ENCODE measurements around the gene ADK.

ADK gene

DNA sequence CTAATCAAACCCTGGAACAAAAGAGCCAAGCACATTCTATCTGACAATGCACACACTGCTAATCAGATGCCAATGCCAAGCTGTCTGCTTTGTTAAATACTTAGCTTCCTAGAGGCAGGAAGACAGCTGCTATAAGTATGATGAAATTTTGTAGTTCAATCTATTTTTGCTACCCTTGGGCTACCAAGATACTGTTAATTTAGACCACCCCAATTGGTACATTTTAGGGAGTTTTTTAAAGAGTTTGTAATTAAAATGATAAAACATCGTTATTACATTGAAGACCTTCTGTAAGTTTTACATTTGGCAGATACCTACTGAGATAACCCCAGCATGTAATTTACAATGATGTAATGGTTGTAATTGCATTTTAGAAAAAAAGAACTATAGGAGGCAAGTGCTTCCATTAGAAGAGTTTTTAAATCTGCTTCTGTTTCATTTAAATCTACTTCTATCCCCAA, 268.5 kb downstream of the ADK start:
- H3K4me3 ChIP-seq (replicated peaks; ENCODE audit: insufficient read depth, low read length), result no peak overlapping the region
- no peak for DNase-seq (ENCODE audit: low read depth in 1 of 2, low spot score in 1 of 2)

DNA sequence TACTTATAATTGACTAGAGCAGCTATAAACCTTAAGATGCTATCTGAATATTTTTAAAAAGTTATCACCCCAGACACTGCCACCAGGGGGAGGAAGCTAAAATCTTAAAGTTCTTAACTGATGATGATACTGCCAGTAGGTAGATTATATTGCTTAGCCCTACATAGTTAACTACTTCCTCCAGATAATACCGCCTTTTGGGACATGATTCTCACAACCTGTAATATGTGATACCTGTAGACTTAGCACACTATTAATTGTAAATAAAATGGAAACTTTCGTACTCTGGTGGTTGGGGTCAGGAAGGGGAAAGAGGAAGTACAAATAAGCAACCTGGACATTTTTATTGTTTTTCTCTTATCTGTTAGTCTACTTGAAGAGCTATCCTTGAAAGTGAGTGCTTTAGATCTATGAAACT, 268.9 kb downstream of the ADK start:
- Histone ChIP-seq H3K27me3 (ENCODE audit: insufficient read depth, poor library complexity, severe bottlenecking) (no peaks in the 10 kb centered on the region), H3K27ac (replicated peaks) (no peak overlapping the region), H3K4me3 (replicated peaks; ENCODE audit: insufficient read depth, low read length) (no peak overlapping the region)
- TF ChIP-seq GABPA (IDR thresholded peaks at IDR 0.05; ENCODE audit: low read depth) (no peak), POLR2AphosphoS5 (IDR thresholded peaks at IDR 0.05; ENCODE audit: low read depth) (no peak), SPI1 (IDR thresholded peaks at IDR 0.05; ENCODE audit: borderline replicate concordance, low read depth) (0 out of 2 replicates have a peak, but pooled peaks have one; percentile 6)
- TF ChIP-seq, protein P1, sequence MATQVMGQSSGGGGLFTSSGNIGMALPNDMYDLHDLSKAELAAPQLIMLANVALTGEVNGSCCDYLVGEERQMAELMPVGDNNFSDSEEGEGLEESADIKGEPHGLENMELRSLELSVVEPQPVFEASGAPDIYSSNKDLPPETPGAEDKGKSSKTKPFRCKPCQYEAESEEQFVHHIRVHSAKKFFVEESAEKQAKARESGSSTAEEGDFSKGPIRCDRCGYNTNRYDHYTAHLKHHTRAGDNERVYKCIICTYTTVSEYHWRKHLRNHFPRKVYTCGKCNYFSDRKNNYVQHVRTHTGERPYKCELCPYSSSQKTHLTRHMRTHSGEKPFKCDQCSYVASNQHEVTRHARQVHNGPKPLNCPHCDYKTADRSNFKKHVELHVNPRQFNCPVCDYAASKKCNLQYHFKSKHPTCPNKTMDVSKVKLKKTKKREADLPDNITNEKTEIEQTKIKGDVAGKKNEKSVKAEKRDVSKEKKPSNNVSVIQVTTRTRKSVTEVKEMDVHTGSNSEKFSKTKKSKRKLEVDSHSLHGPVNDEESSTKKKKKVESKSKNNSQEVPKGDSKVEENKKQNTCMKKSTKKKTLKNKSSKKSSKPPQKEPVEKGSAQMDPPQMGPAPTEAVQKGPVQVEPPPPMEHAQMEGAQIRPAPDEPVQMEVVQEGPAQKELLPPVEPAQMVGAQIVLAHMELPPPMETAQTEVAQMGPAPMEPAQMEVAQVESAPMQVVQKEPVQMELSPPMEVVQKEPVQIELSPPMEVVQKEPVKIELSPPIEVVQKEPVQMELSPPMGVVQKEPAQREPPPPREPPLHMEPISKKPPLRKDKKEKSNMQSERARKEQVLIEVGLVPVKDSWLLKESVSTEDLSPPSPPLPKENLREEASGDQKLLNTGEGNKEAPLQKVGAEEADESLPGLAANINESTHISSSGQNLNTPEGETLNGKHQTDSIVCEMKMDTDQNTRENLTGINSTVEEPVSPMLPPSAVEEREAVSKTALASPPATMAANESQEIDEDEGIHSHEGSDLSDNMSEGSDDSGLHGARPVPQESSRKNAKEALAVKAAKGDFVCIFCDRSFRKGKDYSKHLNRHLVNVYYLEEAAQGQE (IDR thresholded peaks at IDR 0.05; ENCODE audit: insufficient replicate concordance, low read depth), result no peak
- TF ChIP-seq, protein P2, sequence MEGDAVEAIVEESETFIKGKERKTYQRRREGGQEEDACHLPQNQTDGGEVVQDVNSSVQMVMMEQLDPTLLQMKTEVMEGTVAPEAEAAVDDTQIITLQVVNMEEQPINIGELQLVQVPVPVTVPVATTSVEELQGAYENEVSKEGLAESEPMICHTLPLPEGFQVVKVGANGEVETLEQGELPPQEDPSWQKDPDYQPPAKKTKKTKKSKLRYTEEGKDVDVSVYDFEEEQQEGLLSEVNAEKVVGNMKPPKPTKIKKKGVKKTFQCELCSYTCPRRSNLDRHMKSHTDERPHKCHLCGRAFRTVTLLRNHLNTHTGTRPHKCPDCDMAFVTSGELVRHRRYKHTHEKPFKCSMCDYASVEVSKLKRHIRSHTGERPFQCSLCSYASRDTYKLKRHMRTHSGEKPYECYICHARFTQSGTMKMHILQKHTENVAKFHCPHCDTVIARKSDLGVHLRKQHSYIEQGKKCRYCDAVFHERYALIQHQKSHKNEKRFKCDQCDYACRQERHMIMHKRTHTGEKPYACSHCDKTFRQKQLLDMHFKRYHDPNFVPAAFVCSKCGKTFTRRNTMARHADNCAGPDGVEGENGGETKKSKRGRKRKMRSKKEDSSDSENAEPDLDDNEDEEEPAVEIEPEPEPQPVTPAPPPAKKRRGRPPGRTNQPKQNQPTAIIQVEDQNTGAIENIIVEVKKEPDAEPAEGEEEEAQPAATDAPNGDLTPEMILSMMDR (IDR thresholded peaks at IDR 0.05; ENCODE audit: insufficient read depth, low read length), result no peak
- DNase-seq (ENCODE audit: low read depth in 1 of 2, low spot score in 1 of 2), result peak in 1 of 2 experiments; percentile 10

More for the DNA sequence above, 268.5 kb downstream of the ADK start:
- no peaks in the 10 kb centered on the region for H3K27me3 ChIP-seq (ENCODE audit: insufficient read depth, poor library complexity, severe bottlenecking)
- no peak overlapping the region for H3K27ac ChIP-seq (replicated peaks)
- TF ChIP-seq POLR2AphosphoS5 (IDR thresholded peaks at IDR 0.05; ENCODE audit: low read depth) (no peak), SPI1 (IDR thresholded peaks at IDR 0.05; ENCODE audit: borderline replicate concordance, low read depth) (no peak), GABPA (IDR thresholded peaks at IDR 0.05; ENCODE audit: low read depth) (no peak)
- TF ChIP-seq, protein P2 (IDR thresholded peaks at IDR 0.05; ENCODE audit: insufficient read depth, low read length), result no peak

DNA sequence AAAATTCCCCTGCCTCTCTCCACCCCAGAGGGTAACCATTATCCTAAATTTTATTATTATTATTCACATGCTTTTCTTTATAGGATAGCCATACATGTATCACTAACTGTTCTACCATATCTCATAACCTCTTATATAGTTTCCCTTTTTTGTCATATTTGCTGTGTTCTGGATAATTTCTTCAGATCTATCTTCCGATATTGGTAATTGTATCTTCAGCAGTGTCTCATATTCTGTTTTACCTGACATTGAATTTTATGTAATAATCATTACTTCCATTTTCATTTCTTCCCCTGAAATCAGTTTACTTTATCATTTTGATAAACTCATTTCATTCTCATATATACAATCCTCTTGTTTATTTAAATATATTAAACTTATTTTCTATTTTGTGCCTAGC, 273.5 kb downstream of the ADK start:
- no peak for TF ChIP-seq SPI1 (IDR thresholded peaks at IDR 0.05; ENCODE audit: borderline replicate concordance, low read depth)
- no peak for TF ChIP-seq POLR2AphosphoS5 (IDR thresholded peaks at IDR 0.05; ENCODE audit: low read depth)
- no peak for TF ChIP-seq GABPA (IDR thresholded peaks at IDR 0.05; ENCODE audit: low read depth)

DNA sequence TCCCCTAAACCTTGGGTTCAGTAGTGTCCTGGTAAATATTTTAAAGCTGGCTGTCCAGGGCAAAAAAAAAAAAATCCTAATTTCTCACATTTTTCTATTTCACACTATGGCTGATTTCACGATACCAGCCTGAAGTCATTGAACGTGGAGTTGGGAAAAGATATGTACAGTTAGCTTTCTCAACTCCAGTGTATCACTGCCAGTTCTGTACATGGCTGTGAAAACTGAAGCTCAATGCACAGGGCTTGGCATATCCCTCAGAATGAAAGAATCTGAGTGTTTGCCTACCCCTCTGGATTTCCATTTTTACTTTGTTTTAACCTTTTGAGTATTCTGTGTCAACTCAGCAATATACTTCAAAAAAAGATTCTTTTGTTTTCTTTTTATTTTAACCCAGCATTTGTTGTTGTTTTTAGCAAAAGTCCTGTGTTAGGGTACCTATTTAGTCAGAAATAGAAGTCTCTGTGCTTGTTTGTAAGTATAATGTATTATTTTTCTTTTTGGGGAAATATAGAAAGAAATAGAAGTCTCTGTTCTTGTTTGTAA, 274.5 kb downstream of the ADK start:
- TF ChIP-seq, protein P2 (IDR thresholded peaks at IDR 0.05; ENCODE audit: insufficient read depth, low read length), result no peak
- no peak for TF ChIP-seq SPI1 (IDR thresholded peaks at IDR 0.05; ENCODE audit: borderline replicate concordance, low read depth)
- no peak for TF ChIP-seq GABPA (IDR thresholded peaks at IDR 0.05; ENCODE audit: low read depth)
- TF ChIP-seq, protein P1 (IDR thresholded peaks at IDR 0.05; ENCODE audit: insufficient replicate concordance, low read depth), result no peak
- no peak for TF ChIP-seq POLR2AphosphoS5 (IDR thresholded peaks at IDR 0.05; ENCODE audit: low read depth)
- DNase-seq (ENCODE audit: low read depth in 1 of 2, low spot score in 1 of 2), result no peak
- Histone ChIP-seq H3K4me3 (replicated peaks; ENCODE audit: insufficient read depth, low read length) (no peak overlapping the region), H3K27me3 (ENCODE audit: insufficient read depth, poor library complexity, severe bottlenecking) (no peaks in the 10 kb centered on the region), H3K27ac (replicated peaks) (no peak overlapping the region)

More for the DNA sequence above, 273.5 kb downstream of the ADK start:
- DNase-seq (ENCODE audit: low read depth in 1 of 2, low spot score in 1 of 2), result no peak
- no peak overlapping the region for H3K27ac ChIP-seq (replicated peaks)
- H3K4me3 ChIP-seq (replicated peaks; ENCODE audit: insufficient read depth, low read length), result no peak overlapping the region
- no peaks in the 10 kb centered on the region for H3K27me3 ChIP-seq (ENCODE audit: insufficient read depth, poor library complexity, severe bottlenecking)

Measured in HL-60 (cell line).